PC-3 (cell line): Measurements from ENCODE around the gene USP4. TPM values are rescaled to one million over a fixed set of nuclear protein-coding genes. Genes with fewer than 3 reads are reported as not detected.

Source experiments
- ATAC-seq: fragments of 200-7000 bp; cut with Tn5 transposase; 2 replicates; pipeline ENCODE4 v1.9.1; 2020; ENCODE audit warnings: mild to moderate bottlenecking, moderate library complexity
- BruUV-seq: library from RNA; stranded (reverse); fragments of 400-500 nt; replicated peaks from 2 replicates; lab custom pipeline; 2021; lab: Mats Ljungman, UMichigan
- CTCF ChIA-PET: fragments of 300-600 bp; sonication (Branson Sonifier 250); formaldehyde crosslinking; loops from one replicate; lab custom pipeline; 2022; ENCODE audit warnings: antibody characterized with exemption; lab: Charles Lee
- POLR2A ChIA-PET: fragments of 300-600 bp; sonication (Branson Sonifier 250); formaldehyde crosslinking; loops from one replicate; lab custom pipeline; 2022; ENCODE audit warnings: antibody characterized with exemption; ENCODE audit not compliant: unreplicated experiment; lab: Charles Lee
- DNase-seq: peaks from one replicate; pipeline ENCODE4 v3.0.0-alpha.2; 2015
- H2AFZ ChIP-seq: fragments of 300-600 bp; sonication (generic); 2 replicates; pipeline ENCODE4 v1.6.0; 2016; ENCODE audit warnings: antibody characterized with exemption, low read length
- H3F3A ChIP-seq: fragments of 300-600 bp; sonication (generic); one replicate; pipeline ENCODE4 v1.6.0; 2017; ENCODE audit warnings: antibody characterized with exemption, low read length, control low read depth, mild to moderate bottlenecking; ENCODE audit not compliant: unreplicated experiment
- H3K27ac ChIP-seq: fragments of 300-600 bp; sonication (generic); 2 replicates; pipeline ENCODE4 v1.5.1; 2016; ENCODE audit warnings: mild to moderate bottlenecking, low read length
- H3K27me3 ChIP-seq: fragments of 300-600 bp; sonication (generic); 2 replicates; pipeline ENCODE4 v1.6.1; 2016; ENCODE audit warnings: low read length, mixed read lengths
- H3K36me3 ChIP-seq: fragments of 300-600 bp; sonication (generic); 2 replicates; pipeline ENCODE4 v1.6.1; 2016; ENCODE audit warnings: low read depth, mixed run types, low read length, mixed read lengths
- H3K4me1 ChIP-seq: fragments of 300-600 bp; sonication (generic); 2 replicates; pipeline ENCODE4 v1.5.1; 2016; ENCODE audit warnings: low read length; ENCODE audit not compliant: insufficient read depth
- H3K4me2 ChIP-seq: fragments of 300-600 bp; sonication (generic); 2 replicates; pipeline ENCODE4 v1.6.0; 2016; ENCODE audit warnings: low read length
- H3K4me3 ChIP-seq: fragments of 300-600 bp; sonication (generic); 2 replicates; pipeline ENCODE4 v1.5.1; 2016; ENCODE audit warnings: mild to moderate bottlenecking, low read length, mixed read lengths
- H3K79me2 ChIP-seq: fragments of 300-600 bp; sonication (generic); 2 replicates; pipeline ENCODE4 v1.6.1; 2017; ENCODE audit warnings: low read length, mixed read lengths
- H3K9ac ChIP-seq: fragments of 300-600 bp; sonication (generic); 2 replicates; pipeline ENCODE4 v1.6.0; 2016; ENCODE audit warnings: mild to moderate bottlenecking, low read length
- H3K9me2 ChIP-seq: fragments of 300-600 bp; sonication (generic); replicated peaks from 2 replicates; pipeline ENCODE4 v1.6.1; 2016; ENCODE audit warnings: mixed run types, low read length, mixed read lengths
- H3K9me3 ChIP-seq: fragments of 300-600 bp; sonication (generic); 2 replicates; pipeline ENCODE4 v1.6.1; 2016; ENCODE audit warnings: low read length, mixed read lengths
- H4K20me1 ChIP-seq: fragments of 300-600 bp; sonication (generic); 2 replicates; pipeline ENCODE4 v1.6.1; 2016; ENCODE audit warnings: low read length, mixed read lengths
- EZH2 ChIP-seq: fragments of 300-600 bp; sonication (generic); IDR thresholded peaks from one replicate; pipeline ENCODE4 v1.6.1; 2017; ENCODE audit warnings: antibody characterized with exemption, mild to moderate bottlenecking, low read length; ENCODE audit not compliant: unreplicated experiment
- EZH2phosphoT487 ChIP-seq: fragments of 300-600 bp; sonication (generic); IDR thresholded peaks from 2 replicates; pipeline ENCODE4 v1.6.1; 2018; ENCODE audit warnings: mild to moderate bottlenecking, antibody characterized with exemption, low read length, borderline replicate concordance
- intact Hi-C: fragments of 100-400 bp; cut with micrococcal nuclease; formaldehyde crosslinking; loops from 2 replicates; pipeline ENCODE4 v1.9.0; 2023
- total RNA-seq: library from RNA; depleted of rRNA; stranded (reverse); fragments of >200 nt; gene quantifications from 2 replicates; pipeline ENCODE4 v1.2.3, GENCODE V29; 2014
- TF ChIP-seq, protein P1 (sequence below): fragments of 300-600 bp; sonication (generic); conservative IDR thresholded peaks from 2 replicates; pipeline ENCODE4 v1.5.1; 2017; ENCODE audit warnings: antibody characterized with exemption, low read depth, mild to moderate bottlenecking, low read length

Gene USP4
- total RNA-seq, 1 experiment from 2014 or later, result 19.9 TPM

DNA sequence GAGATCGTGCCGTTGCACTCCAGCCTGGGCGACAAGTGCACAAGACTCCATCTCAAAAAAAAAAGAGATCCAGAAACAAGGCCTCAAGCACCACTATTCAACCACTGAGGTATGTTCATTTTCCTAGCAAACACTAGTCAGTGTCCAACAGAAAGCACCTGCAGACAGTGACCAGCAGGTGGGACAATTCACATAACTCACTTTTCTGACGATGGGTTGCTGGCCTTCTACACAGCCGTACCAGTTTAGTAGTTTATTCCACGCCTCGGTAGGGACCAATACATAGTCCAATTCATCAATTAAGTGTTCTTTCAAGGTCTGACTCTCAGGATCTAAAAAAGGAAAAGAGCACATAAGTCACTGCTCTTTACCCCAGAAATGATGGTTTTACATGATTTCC is 12.4 kb downstream of the USP4 start:
- H3K27ac ChIP-seq, result no peak overlapping the region
- H3K4me2 ChIP-seq, result no peak overlapping the region
- no peaks in the 10 kb centered on the region for H3K4me1 ChIP-seq
- intact Hi-C loops, result loop anchor here (1.0 kb wide), 1 partner anchor 122 kb away; no protein-coding TSS in a partner anchor
- no peak overlapping the region for H2AFZ ChIP-seq
- no peaks in the 10 kb centered on the region for H3K79me2 ChIP-seq
- ATAC-seq (peak; percentile 74), DNase-seq (peak; percentile 58)
- no peaks in the 10 kb centered on the region for H4K20me1 ChIP-seq
- no peaks in the 10 kb centered on the region for H3F3A ChIP-seq
- no peaks in the 10 kb centered on the region for H3K9me3 ChIP-seq
- no peak overlapping the region for H3K9ac ChIP-seq
- CTCF ChIA-PET, result interaction anchor here (0.6 kb wide), 1 partner anchor 28 kb away, joined by 7 read pairs; no protein-coding TSS in a partner anchor
- BruUV-seq, result no TSS peak
- no peaks in the 10 kb centered on the region for H3K27me3 ChIP-seq
- H3K4me3 ChIP-seq, result no peak overlapping the region
- peaks cover 39% of the 10 kb centered on the region for H3K36me3 ChIP-seq
- POLR2A ChIA-PET, result no interaction called here
- H3K9me2 ChIP-seq, result no peaks in the 10 kb centered on the region
- TF ChIP-seq, protein P1, sequence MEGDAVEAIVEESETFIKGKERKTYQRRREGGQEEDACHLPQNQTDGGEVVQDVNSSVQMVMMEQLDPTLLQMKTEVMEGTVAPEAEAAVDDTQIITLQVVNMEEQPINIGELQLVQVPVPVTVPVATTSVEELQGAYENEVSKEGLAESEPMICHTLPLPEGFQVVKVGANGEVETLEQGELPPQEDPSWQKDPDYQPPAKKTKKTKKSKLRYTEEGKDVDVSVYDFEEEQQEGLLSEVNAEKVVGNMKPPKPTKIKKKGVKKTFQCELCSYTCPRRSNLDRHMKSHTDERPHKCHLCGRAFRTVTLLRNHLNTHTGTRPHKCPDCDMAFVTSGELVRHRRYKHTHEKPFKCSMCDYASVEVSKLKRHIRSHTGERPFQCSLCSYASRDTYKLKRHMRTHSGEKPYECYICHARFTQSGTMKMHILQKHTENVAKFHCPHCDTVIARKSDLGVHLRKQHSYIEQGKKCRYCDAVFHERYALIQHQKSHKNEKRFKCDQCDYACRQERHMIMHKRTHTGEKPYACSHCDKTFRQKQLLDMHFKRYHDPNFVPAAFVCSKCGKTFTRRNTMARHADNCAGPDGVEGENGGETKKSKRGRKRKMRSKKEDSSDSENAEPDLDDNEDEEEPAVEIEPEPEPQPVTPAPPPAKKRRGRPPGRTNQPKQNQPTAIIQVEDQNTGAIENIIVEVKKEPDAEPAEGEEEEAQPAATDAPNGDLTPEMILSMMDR, result peak; percentile 70
- no peak for TF ChIP-seq EZH2

DNA sequence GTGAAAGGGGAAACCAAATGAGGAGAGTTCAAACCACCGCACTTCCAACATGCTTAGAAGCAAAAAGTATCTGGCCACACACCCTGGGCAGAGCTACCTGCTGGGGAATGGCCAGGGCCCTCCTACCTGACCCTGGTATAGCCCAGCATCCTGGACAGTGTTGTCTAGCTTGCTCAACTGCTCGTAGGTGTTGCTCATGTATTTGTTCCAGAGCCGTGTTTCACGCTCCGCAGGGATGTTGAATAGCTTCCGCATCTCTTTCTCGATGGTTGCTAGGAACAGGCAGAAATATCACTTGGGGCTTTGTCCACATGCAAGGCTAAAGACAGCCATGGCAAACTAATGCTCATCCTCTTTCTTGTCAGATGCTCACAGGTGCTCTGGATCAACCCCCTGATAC is 15.1 kb downstream of the USP4 start:
- intact Hi-C loops, result no loop called here
- Histone ChIP-seq H3K9ac (no peak overlapping the region), H2AFZ (no peak overlapping the region), H3K36me3 (peaks cover 58% of the 10 kb centered on the region), H3K4me3 (no peak overlapping the region), H3K27me3 (no peaks in the 10 kb centered on the region), H4K20me1 (no peaks in the 10 kb centered on the region), H3K9me3 (no peaks in the 10 kb centered on the region), H3K4me2 (no peak overlapping the region), H3K27ac (no peak overlapping the region), H3K9me2 (no peaks in the 10 kb centered on the region), H3K4me1 (no peaks in the 10 kb centered on the region), H3F3A (no peaks in the 10 kb centered on the region), H3K79me2 (no peaks in the 10 kb centered on the region)
- POLR2A ChIA-PET, result interaction anchor here (0.7 kb wide), 1 partner anchor 33 kb away, joined by 4 read pairs; no protein-coding TSS in a partner anchor
- CTCF ChIA-PET, result interaction anchor here (0.6 to 0.7 kb wide), 2 partner anchors 104 to 119 kb away, joined by 3 to 5 read pairs; partner anchors contain the start of gene NICN1
- no peak for TF ChIP-seq EZH2phosphoT487
- no peak for TF ChIP-seq EZH2
- TF ChIP-seq, protein P1, result no peak
- DNase-seq (no peak), ATAC-seq (no peak)
- no TSS peak for BruUV-seq

DNA sequence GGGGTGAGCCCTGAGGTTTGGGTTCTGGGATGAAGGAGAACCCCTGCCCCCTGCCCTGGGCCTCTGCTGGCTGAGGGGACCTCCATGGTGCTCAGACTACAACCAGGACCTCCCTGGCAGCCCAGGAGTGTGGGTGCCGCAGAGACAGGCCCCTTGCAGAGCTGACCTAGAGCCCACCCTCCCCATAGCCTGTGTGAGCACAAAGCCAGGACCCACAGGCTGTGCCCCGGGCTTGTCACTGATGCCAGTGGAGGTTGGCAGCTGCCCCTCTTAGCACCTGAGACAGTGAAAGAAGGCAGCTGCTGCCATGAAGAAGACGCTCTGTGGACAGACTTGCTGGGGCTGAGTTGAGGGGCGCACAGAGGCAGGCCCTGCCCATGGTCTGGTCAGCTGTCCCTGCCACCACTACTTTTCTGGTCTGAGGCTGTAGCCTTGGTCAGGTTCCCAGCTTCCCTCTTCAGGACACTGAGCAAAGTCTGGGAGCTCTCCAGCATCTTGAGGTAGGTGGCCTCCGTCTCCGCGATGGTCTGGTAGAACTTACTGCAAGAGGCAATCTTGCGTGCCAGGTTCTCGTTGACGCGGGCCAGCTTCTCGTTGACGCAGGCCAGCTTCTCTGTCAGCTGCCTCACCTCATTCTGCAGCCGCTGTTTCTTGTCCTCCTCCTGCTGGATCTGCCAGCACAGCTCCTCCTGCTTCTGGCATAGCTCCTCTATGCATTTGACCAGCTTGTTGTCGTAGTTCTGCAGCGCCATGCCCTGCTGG is 23.0 kb downstream of the USP4 start:
- H3K79me2 ChIP-seq, result no peaks in the 10 kb centered on the region
- no peak overlapping the region for H2AFZ ChIP-seq
- no peak overlapping the region for H3K9ac ChIP-seq
- POLR2A ChIA-PET, result no interaction called here
- H3K4me2 ChIP-seq, result no peak overlapping the region
- H4K20me1 ChIP-seq, result no peaks in the 10 kb centered on the region
- H3F3A ChIP-seq, result no peaks in the 10 kb centered on the region
- peaks cover 34% of the 10 kb centered on the region for H3K36me3 ChIP-seq
- intact Hi-C loops, result no loop called here
- CTCF ChIA-PET, result no interaction called here
- H3K9me2 ChIP-seq, result no peaks in the 10 kb centered on the region
- no peak overlapping the region for H3K4me3 ChIP-seq
- no peaks in the 10 kb centered on the region for H3K27me3 ChIP-seq
- TF ChIP-seq, protein P1, result no peak
- no peak for TF ChIP-seq EZH2phosphoT487
- TF ChIP-seq EZH2, result no peak
- no peak overlapping the region for H3K27ac ChIP-seq
- no peaks in the 10 kb centered on the region for H3K4me1 ChIP-seq
- ATAC-seq, result no peak
- no peaks in the 10 kb centered on the region for H3K9me3 ChIP-seq
- BruUV-seq, result no TSS peak
- DNase-seq, result no peak
